ENCODE data around the gene STK4.

DNA sequence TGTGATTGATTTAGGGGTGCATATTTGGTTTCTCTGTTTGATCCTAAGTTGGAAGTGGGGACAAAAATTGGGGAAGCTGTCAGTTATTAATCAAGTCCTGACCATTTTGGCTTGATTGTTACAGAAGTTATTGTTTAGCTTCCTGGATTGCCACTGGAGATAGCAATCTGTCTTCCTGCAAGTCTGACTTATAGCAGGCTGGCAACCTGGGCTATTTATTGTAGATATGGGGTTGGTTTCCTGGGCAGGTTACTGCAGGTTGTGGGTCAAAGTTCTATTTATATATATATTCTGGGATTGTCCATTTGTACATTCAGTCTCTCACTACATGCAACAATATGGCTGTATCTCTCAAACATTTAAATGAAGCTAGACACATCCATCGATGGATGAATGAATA lies 116.8 kb downstream of the STK4 start:
- TF ChIP-seq MAFK (IDR thresholded peaks at IDR 0.05; ENCODE audit: low read depth, low read length), result no peak
- no peak for TF ChIP-seq TCF12 (IDR thresholded peaks at IDR 0.05; ENCODE audit: low read depth, low read length)
- no peak for TF ChIP-seq CEBPB (IDR thresholded peaks at IDR 0.05; ENCODE audit: low read depth, low read length)
- TF ChIP-seq CTCF (IDR thresholded peaks at IDR 0.05; ENCODE audit: control extremely low read depth in 1 of 3, insufficient read depth in 1 of 3, low read depth in 1 of 3, low read length in 3 of 3), result no peak
- no peak for TF ChIP-seq SIRT6 (IDR thresholded peaks at IDR 0.05; ENCODE audit: low read length)
- TF ChIP-seq RAD21 (IDR thresholded peaks at IDR 0.05 in 1 of 2, conservative IDR thresholded peaks at IDR 0.05 in 1 of 2; ENCODE audit: low read depth in 2 of 2, low read length in 2 of 2), result no peak
- TF ChIP-seq CBX8 (IDR thresholded peaks at IDR 0.05; ENCODE audit: borderline replicate concordance, low read depth, low read length), result no peak
- TF ChIP-seq, protein P1, sequence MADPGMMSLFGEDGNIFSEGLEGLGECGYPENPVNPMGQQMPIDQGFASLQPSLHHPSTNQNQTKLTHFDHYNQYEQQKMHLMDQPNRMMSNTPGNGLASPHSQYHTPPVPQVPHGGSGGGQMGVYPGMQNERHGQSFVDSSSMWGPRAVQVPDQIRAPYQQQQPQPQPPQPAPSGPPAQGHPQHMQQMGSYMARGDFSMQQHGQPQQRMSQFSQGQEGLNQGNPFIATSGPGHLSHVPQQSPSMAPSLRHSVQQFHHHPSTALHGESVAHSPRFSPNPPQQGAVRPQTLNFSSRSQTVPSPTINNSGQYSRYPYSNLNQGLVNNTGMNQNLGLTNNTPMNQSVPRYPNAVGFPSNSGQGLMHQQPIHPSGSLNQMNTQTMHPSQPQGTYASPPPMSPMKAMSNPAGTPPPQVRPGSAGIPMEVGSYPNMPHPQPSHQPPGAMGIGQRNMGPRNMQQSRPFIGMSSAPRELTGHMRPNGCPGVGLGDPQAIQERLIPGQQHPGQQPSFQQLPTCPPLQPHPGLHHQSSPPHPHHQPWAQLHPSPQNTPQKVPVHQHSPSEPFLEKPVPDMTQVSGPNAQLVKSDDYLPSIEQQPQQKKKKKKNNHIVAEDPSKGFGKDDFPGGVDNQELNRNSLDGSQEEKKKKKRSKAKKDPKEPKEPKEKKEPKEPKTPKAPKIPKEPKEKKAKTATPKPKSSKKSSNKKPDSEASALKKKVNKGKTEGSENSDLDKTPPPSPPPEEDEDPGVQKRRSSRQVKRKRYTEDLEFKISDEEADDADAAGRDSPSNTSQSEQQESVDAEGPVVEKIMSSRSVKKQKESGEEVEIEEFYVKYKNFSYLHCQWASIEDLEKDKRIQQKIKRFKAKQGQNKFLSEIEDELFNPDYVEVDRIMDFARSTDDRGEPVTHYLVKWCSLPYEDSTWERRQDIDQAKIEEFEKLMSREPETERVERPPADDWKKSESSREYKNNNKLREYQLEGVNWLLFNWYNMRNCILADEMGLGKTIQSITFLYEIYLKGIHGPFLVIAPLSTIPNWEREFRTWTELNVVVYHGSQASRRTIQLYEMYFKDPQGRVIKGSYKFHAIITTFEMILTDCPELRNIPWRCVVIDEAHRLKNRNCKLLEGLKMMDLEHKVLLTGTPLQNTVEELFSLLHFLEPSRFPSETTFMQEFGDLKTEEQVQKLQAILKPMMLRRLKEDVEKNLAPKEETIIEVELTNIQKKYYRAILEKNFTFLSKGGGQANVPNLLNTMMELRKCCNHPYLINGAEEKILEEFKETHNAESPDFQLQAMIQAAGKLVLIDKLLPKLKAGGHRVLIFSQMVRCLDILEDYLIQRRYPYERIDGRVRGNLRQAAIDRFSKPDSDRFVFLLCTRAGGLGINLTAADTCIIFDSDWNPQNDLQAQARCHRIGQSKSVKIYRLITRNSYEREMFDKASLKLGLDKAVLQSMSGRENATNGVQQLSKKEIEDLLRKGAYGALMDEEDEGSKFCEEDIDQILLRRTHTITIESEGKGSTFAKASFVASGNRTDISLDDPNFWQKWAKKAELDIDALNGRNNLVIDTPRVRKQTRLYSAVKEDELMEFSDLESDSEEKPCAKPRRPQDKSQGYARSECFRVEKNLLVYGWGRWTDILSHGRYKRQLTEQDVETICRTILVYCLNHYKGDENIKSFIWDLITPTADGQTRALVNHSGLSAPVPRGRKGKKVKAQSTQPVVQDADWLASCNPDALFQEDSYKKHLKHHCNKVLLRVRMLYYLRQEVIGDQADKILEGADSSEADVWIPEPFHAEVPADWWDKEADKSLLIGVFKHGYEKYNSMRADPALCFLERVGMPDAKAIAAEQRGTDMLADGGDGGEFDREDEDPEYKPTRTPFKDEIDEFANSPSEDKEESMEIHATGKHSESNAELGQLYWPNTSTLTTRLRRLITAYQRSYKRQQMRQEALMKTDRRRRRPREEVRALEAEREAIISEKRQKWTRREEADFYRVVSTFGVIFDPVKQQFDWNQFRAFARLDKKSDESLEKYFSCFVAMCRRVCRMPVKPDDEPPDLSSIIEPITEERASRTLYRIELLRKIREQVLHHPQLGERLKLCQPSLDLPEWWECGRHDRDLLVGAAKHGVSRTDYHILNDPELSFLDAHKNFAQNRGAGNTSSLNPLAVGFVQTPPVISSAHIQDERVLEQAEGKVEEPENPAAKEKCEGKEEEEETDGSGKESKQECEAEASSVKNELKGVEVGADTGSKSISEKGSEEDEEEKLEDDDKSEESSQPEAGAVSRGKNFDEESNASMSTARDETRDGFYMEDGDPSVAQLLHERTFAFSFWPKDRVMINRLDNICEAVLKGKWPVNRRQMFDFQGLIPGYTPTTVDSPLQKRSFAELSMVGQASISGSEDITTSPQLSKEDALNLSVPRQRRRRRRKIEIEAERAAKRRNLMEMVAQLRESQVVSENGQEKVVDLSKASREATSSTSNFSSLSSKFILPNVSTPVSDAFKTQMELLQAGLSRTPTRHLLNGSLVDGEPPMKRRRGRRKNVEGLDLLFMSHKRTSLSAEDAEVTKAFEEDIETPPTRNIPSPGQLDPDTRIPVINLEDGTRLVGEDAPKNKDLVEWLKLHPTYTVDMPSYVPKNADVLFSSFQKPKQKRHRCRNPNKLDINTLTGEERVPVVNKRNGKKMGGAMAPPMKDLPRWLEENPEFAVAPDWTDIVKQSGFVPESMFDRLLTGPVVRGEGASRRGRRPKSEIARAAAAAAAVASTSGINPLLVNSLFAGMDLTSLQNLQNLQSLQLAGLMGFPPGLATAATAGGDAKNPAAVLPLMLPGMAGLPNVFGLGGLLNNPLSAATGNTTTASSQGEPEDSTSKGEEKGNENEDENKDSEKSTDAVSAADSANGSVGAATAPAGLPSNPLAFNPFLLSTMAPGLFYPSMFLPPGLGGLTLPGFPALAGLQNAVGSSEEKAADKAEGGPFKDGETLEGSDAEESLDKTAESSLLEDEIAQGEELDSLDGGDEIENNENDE (IDR thresholded peaks at IDR 0.05; ENCODE audit: insufficient replicate concordance, low read length), result no peak
- no peak for TF ChIP-seq EGR1 (IDR thresholded peaks at IDR 0.05; ENCODE audit: borderline replicate concordance, low read depth, low read length)
- TF ChIP-seq SP2 (IDR thresholded peaks at IDR 0.05; ENCODE audit: low read length), result no peak
- TF ChIP-seq TAF1 (IDR thresholded peaks at IDR 0.05; ENCODE audit: low read depth, low read length), result no peak
- no peak for TF ChIP-seq POLR2A (IDR thresholded peaks at IDR 0.05; ENCODE audit: control extremely low read depth in 1 of 2, low read depth in 2 of 2, low read length in 2 of 2)

Data from H1 (cell line).